ENCODE results near the gene PCGF1.

The PCGF1 gene

DNA sequence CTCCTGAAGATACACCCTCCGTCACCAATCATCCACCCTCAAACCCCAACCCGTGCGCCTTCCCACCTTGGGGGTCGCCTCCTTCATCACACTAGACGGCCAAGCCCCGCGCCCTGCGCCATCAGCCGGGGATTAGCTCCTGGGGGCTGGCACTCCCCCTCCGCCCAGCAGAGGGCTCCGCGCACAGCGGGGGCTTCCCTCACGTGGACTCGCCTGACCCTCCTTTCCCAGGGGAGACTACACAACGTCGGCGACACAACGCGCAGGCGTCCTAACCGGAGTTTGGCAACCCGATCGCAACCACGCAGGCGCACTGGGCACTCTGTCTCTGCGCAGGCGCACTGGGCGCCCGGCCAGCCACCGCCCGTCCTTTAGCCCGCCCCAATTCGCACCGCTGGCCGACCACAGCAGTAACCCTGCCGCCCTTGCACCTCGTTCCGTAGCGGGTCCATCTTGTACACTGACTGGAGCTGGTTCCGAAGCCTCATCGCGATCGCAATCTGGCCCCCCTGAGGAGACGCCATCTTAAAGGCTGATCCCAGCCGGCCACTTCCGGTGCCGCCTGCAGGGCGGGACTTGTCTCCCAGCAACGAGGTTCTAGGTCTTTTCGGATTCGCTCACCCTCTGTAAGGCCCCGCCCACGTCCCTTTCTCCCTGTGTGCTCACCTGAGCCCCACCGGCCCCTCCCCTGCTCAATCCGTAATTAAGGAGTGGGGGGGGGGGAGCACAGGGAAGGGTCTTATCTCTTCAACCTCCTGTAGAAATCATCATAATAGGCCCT is at the start of gene PCGF1:
PCGF1 (minus strand) TSS at position 551 of the 781 bp plus-strand sequence; CDS start at position 524, 27 bp downstream.
- Histone ChIP-seq H3K36me3 (peaks cover 11 to 24% (median 18%) of the 10 kb centered on the region in 11 experiments; a peak in 21 of 22 replicates), H3K4me3 (peak within 1 kb of the TSS; percentile 67 to 80 (median 73)), H3K27me3 (peaks cover 49 to 83% (median 79%) of the 10 kb centered on the region in 11 experiments), H3K9ac (peak within 1 kb of the TSS; percentile 92 to 98 (median 95)), H4K20me1 (peaks cover 0 to 13% (median 0%) of the 10 kb centered on the region in 11 experiments; a peak in 6 of 22 replicates), H3K4me1 (peaks cover 28 to 55% (median 41%) of the 10 kb centered on the region in 10 experiments), H3K4me2 (peak within 1 kb of the TSS; percentile 81 to 100 (median 95)), H3K27ac (peak within 1 kb of the TSS; percentile 95 to 98 (median 97)), H3K9me3 (replicated peaks in 1 of 11) (no peaks in the 10 kb centered on the region)
- TF ChIP-seq Cebpa-rat (IDR thresholded peaks at IDR 0.05): peak in 3 of 11 experiments; percentile 17 to 71 (median 19); a peak in 2 of 22 replicates

DNA sequence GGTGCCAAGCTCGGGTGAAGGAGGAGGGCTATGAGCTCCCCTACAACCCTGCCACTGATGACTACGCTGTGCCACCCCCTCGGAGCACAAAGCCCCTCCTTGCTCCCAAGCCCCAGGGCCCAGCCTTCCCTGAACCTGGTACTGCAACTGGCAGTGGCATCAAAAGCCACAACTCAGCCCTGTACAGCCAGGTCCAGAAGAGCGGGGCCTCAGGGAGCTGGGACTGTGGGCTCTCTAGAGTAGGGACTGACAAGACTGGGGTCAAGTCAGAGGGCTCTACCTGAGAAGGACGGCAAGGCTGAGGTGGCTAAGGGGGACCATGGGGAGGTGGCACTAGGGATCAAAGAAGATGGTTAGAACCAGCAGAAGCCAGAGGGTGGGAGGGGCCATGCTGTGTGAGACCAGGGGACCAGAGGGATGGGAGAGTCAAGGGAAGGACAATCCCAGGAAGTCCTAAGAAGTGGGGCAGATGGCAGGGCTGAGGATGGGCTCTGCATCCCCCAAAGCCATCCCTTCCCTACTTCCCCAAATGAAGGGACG is 49.4 kb upstream of the PCGF1 start:
- Histone ChIP-seq H3K4me2 (peak overlapping the region in 6 of 11 experiments; percentile 91 to 100 (median 97); a peak in 10 of 22 replicates), H3K4me1 (peaks cover 37 to 79% (median 54%) of the 10 kb centered on the region in 10 experiments), H3K27me3 (peaks cover 0 to 3% (median 0%) of the 10 kb centered on the region in 11 experiments; a peak in 2 of 22 replicates), H4K20me1 (peaks cover 0 to 23% (median 12%) of the 10 kb centered on the region in 11 experiments; a peak in 11 of 22 replicates), H3K36me3 (peaks cover 0 to 32% (median 21%) of the 10 kb centered on the region in 11 experiments; a peak in 19 of 22 replicates), H3K27ac (peak overlapping the region in 2 of 11 experiments; percentile 10 to 85; a peak in 1 of 22 replicates), H3K9ac (peak overlapping the region in 2 of 11 experiments; percentile 86 to 93; a peak in 3 of 22 replicates), H3K9me3 (replicated peaks in 1 of 11) (no peaks in the 10 kb centered on the region), H3K4me3 (peak overlapping the region in 2 of 10 experiments; percentile 80 to 96; a peak in 2 of 20 replicates)
- TF ChIP-seq Cebpa-rat (IDR thresholded peaks at IDR 0.05): no peak

DNA sequence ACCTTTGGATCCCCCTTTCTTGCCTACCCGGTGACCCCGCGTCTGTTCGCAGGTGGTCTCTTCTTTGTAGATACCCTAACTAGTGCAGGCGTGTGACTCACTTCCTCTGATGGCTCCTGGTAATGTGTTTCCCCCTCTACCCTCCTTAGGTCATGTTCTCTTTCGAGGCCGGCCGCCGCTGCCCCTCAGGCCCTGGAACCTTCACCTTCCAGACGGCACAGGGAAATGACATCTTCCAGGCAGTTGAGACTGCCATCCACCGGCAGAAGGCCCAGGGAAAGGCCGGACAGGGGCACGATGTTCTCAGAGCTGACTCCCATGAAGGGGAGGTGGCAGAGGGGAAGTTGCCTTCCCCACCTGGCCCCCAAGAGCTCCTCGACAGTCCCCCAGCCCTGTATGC is 48.7 kb upstream of the PCGF1 start:
- H3K27ac ChIP-seq: peak overlapping the region in 5 of 11 experiments; percentile 83 to 92 (median 85); a peak in 6 of 22 replicates
- peak overlapping the region; percentile 91 to 100 (median 98); a peak in 20 of 22 replicates for H3K4me2 ChIP-seq
- H3K4me1 ChIP-seq: peaks cover 40 to 74% (median 54%) of the 10 kb centered on the region in 10 experiments
- peaks cover 0 to 39% (median 21%) of the 10 kb centered on the region in 11 experiments; a peak in 19 of 22 replicates for H3K36me3 ChIP-seq
- H3K9ac ChIP-seq: peak overlapping the region in 8 of 11 experiments; percentile 85 to 93 (median 87); a peak in 11 of 22 replicates
- H3K27me3 ChIP-seq: peaks cover 2 to 11% (median 7%) of the 10 kb centered on the region in 11 experiments
- H3K4me3 ChIP-seq: peak overlapping the region in 6 of 10 experiments; percentile 80 to 97 (median 88); a peak in 12 of 20 replicates
- peaks cover 0 to 23% (median 12%) of the 10 kb centered on the region in 11 experiments; a peak in 11 of 22 replicates for H4K20me1 ChIP-seq
- H3K9me3 ChIP-seq (replicated peaks in 1 of 11): no peaks in the 10 kb centered on the region
- TF ChIP-seq Cebpa-rat (IDR thresholded peaks at IDR 0.05): no peak

DNA sequence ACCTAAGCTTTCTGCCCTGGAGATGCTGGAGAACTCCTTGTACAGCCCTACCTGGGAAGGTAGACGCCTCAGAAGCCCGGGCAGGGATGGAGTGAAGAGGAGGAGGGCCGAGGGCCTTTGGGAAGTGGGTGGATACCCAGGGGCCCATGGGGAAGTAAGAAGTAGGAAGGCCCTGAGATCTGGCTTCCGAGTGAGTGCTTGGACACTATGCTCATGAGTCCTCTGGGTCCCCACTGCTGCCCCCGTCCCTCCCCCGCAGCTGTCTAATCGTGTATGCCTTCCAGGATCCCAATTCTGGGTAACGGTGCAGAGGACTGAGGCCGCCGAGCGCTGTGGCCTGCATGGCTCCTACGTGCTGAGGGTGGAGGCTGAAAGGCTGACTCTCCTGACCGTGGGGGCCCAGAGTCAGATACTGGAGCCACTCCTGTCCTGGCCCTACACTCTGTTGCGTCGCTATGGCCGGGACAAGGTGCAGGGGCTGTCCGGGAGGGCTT is 48.2 kb upstream of the PCGF1 start:
- H3K4me2 ChIP-seq: peak overlapping the region; percentile 91 to 100 (median 98)
- H3K4me3 ChIP-seq: peak overlapping the region; percentile 78 to 97 (median 86)
- H3K27ac ChIP-seq: peak overlapping the region in 9 of 11 experiments; percentile 81 to 92 (median 83); a peak in 15 of 22 replicates
- H3K36me3 ChIP-seq: peaks cover 0 to 44% (median 21%) of the 10 kb centered on the region in 11 experiments; a peak in 19 of 22 replicates
- no peak for TF ChIP-seq Cebpa-rat (IDR thresholded peaks at IDR 0.05)
- H4K20me1 ChIP-seq: peaks cover 0 to 23% (median 12%) of the 10 kb centered on the region in 11 experiments; a peak in 11 of 22 replicates
- peaks cover 7 to 16% (median 12%) of the 10 kb centered on the region in 11 experiments for H3K27me3 ChIP-seq
- H3K9me3 ChIP-seq (replicated peaks in 1 of 11): 0 out of 22 replicates have a peak, but pooled peaks cover 0 to under 1% (median 0%) of the 10 kb centered on the region in 11 experiments
- H3K4me1 ChIP-seq: peaks cover 40 to 72% (median 52%) of the 10 kb centered on the region in 10 experiments
- peak overlapping the region; percentile 83 to 93 (median 86) for H3K9ac ChIP-seq

DNA sequence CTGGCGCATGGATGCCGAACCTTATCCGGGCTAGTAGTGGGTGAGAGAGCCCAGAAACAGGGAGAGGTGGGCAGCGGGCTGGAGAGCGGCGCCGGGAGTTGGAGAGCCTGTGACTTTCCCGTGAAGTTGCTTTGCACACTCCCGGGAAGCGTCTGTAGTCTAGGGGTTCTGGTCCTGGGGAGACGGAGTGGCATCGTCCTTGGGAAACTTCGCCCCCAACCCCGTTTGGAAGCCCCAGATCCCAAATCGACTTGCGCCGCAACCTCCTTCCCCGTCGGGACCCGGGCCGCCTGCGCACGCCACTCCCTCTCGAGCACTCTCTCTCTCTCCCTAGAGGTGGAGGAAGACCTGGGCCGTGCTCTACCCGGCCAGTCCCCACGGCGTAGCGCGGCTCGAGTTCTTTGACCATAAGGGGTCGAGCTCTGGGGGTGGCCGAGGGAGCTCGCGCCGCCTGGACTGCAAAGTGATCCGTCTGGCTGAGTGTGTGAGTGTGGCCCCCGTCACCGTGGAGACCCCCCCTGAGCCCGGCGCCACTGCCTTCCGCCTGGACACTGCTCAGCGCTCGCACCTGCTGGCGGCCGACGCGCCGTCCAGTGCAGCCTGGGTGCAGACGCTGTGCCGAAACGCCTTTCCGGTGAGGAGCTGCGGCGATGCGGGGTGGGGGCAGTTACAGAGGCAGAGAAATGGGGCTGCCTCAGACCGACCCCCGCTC is 47.5 kb upstream of the PCGF1 start:
- peak overlapping the region; percentile 78 to 97 (median 86) for H3K4me3 ChIP-seq
- TF ChIP-seq Cebpa-rat (IDR thresholded peaks at IDR 0.05): no peak
- peaks cover 34 to 65% (median 45%) of the 10 kb centered on the region in 10 experiments for H3K4me1 ChIP-seq
- H3K9me3 ChIP-seq (replicated peaks in 1 of 11): peaks cover under 1 to 8% (median 4%) of the 10 kb centered on the region in 11 experiments; a peak in 16 of 22 replicates
- peaks cover 0 to 23% (median 12%) of the 10 kb centered on the region in 11 experiments; a peak in 11 of 22 replicates for H4K20me1 ChIP-seq
- H3K27ac ChIP-seq: peak overlapping the region; percentile 81 to 92 (median 83)
- H3K9ac ChIP-seq: peak overlapping the region; percentile 83 to 93 (median 86)
- H3K4me2 ChIP-seq: peak overlapping the region; percentile 91 to 100 (median 98)
- peaks cover 14 to 23% (median 19%) of the 10 kb centered on the region in 11 experiments for H3K27me3 ChIP-seq
- peaks cover 0 to 50% (median 21%) of the 10 kb centered on the region in 11 experiments; a peak in 19 of 22 replicates for H3K36me3 ChIP-seq

DNA sequence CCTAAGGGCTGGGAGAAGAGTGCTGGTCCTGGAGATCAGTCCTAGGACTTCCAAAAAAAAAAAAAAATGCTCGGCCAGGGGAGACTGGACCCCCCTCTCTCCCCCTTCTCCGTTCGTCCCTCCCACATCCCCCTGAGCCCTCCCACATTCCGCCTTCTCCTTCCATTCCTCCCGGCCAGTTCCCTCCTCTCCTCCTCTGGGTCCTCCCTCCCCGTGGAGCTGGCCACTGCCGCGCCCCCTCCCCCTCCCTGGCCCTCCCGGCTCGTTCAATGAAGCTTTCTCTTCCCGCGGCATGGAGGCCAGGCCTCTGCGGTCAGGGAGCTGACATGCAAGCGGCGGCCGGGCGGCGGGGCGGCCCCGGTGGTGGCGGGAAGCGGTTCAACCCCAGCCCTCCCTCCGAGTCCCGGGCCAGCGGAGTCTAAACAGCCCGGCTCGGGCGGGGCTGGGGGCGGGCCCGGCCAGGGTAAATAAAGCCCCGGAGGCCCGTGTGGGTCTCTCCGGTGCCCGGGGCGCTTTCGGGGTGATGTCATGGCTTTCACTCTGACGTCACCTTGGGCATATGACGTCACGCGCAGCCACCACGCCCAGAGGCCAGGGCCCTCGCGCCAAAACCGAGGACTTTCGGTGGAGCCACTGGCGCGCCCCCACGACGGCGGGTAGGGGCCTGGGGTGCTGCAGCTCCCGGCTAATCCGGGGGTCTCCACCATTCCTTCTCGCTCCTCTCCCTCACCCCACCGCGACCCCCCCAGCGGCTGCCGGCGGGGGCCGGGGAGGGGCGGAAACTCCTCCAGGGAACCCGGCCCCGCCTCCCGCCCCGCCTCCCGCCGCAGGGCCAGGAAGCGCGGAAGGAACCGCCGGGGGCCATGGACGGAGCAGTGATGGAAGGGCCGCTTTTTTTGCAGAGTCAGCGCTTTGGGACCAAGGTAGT is 46.7 kb upstream of the PCGF1 start, which contains the start of the genes DOK1 and LOXL3:
DOK1 (plus strand) TSS at position 829 of the 928 bp plus-strand sequence; CDS start at position 864, 35 bp downstream.
LOXL3 (minus strand) TSS at position 51 of the 928 bp plus-strand sequence. CDS start 1,308 bp downstream, outside the sequence.
- peaks cover 22 to 31% (median 27%) of the 10 kb centered on the region in 11 experiments for H3K27me3 ChIP-seq
- peaks cover 34 to 57% (median 44%) of the 10 kb centered on the region in 10 experiments for H3K4me1 ChIP-seq
- TF ChIP-seq Cebpa-rat (IDR thresholded peaks at IDR 0.05): no peak
- peaks cover 0 to 59% (median 21%) of the 10 kb centered on the region in 11 experiments; a peak in 21 of 22 replicates for H3K36me3 ChIP-seq
- H4K20me1 ChIP-seq: peaks cover 0 to 23% (median 12%) of the 10 kb centered on the region in 11 experiments; a peak in 11 of 22 replicates
- H3K4me3 ChIP-seq: peak within 1 kb of the TSS; percentile 78 to 97 (median 86)
- peak within 1 kb of the TSS; percentile 83 to 93 (median 86) for H3K9ac ChIP-seq
- peak within 1 kb of the TSS; percentile 81 to 92 (median 83) for H3K27ac ChIP-seq
- peaks cover 9 to 16% (median 12%) of the 10 kb centered on the region in 11 experiments for H3K9me3 ChIP-seq (replicated peaks in 1 of 11)
- H3K4me2 ChIP-seq: peak within 1 kb of the TSS; percentile 91 to 100 (median 98)
